Trophoblast cell (in vitro differentiated cells and primary cell): ENCODE results near the gene SF3B2.

Source experiments
- DNase-seq, 2 donors: peaks; one replicate each; pipeline ENCODE4 v3.0.0-alpha.2; 2016
- H2AFZ ChIP-seq: 2 replicates; pipeline ENCODE4 v1.6.1; 2013; ENCODE audit warnings: low read length, moderate library complexity, mild to moderate bottlenecking; ENCODE audit not compliant: insufficient read depth, poor library complexity
- H2AK5ac ChIP-seq: 2 replicates; pipeline ENCODE4 v1.6.1; 2013; ENCODE audit warnings: mild to moderate bottlenecking, low read length
- H2BK120ac ChIP-seq: 2 replicates; pipeline ENCODE4 v1.6.1; 2013; ENCODE audit warnings: low read length, mild to moderate bottlenecking, moderate library complexity; ENCODE audit not compliant: insufficient read depth, poor library complexity
- H2BK12ac ChIP-seq: 2 replicates; pipeline ENCODE4 v1.6.1; 2013; ENCODE audit warnings: mild to moderate bottlenecking, low read length, moderate library complexity
- H2BK5ac ChIP-seq: 2 replicates; pipeline ENCODE4 v1.6.1; 2013; ENCODE audit warnings: low read length, low read depth, moderate library complexity, mild to moderate bottlenecking; ENCODE audit not compliant: poor library complexity
- H3K14ac ChIP-seq: 2 replicates; pipeline ENCODE4 v1.6.1; 2013; ENCODE audit warnings: mild to moderate bottlenecking, low read length
- H3K18ac ChIP-seq: 2 replicates; pipeline ENCODE4 v1.6.1; 2013; ENCODE audit warnings: mild to moderate bottlenecking, low read length
- H3K23ac ChIP-seq: 2 replicates; pipeline ENCODE4 v1.6.1; 2013; ENCODE audit warnings: low read length
- H3K27ac ChIP-seq: 2 replicates; pipeline ENCODE4 v1.5.1; 2013; ENCODE audit warnings: low read depth, mild to moderate bottlenecking, inconsistent platforms, low read length, moderate library complexity
- H3K27me3 ChIP-seq: 2 replicates; pipeline ENCODE4 v1.6.1; 2013; ENCODE audit warnings: inconsistent platforms, mild to moderate bottlenecking, low read length, moderate library complexity; ENCODE audit not compliant: insufficient read depth
- H3K36me3 ChIP-seq, 2 experiments: 1 replicate in 1 of 2; 2 replicates in 1 of 2; pipeline ENCODE4 v1.6.1; 2013; ENCODE audit warnings: low read length in 2 of 2, mild to moderate bottlenecking in 2 of 2, moderate library complexity in 1 of 2; ENCODE audit not compliant: insufficient read depth in 2 of 2, control insufficient read depth in 1 of 2
- H3K4ac ChIP-seq: 2 replicates; pipeline ENCODE4 v1.6.1; 2013; ENCODE audit warnings: low read depth, mild to moderate bottlenecking, low read length, moderate library complexity
- H3K4me1 ChIP-seq, 2 experiments: 1 replicate in 1 of 2; 2 replicates in 1 of 2; pipeline ENCODE4 v1.6.1; 2013; ENCODE audit warnings: low read length in 2 of 2, mild to moderate bottlenecking in 2 of 2, moderate library complexity in 1 of 2; ENCODE audit not compliant: insufficient read depth in 2 of 2, control insufficient read depth in 1 of 2
- H3K4me2 ChIP-seq: 2 replicates; pipeline ENCODE4 v1.6.1; 2013; ENCODE audit warnings: inconsistent platforms, mild to moderate bottlenecking, low read length, moderate library complexity
- H3K4me3 ChIP-seq: 2 replicates; pipeline ENCODE4 v1.5.1; 2013; ENCODE audit warnings: mild to moderate bottlenecking, low read depth, low read length, inconsistent platforms
- H3K79me1 ChIP-seq: one replicate; pipeline ENCODE4 v1.6.1; 2013; ENCODE audit warnings: low read length
- H3K79me2 ChIP-seq: 2 replicates; pipeline ENCODE4 v1.6.1; 2013; ENCODE audit warnings: low read length, mild to moderate bottlenecking; ENCODE audit not compliant: control insufficient read depth, insufficient read depth, poor library complexity
- H3K9ac ChIP-seq: 2 replicates; pipeline ENCODE4 v1.6.1; 2013; ENCODE audit warnings: mild to moderate bottlenecking, low read length
- H3K9me3 ChIP-seq: 2 replicates; pipeline ENCODE4 v1.6.1; 2013; ENCODE audit warnings: low read depth, mild to moderate bottlenecking, control low read depth, inconsistent platforms, low read length; ENCODE audit not compliant: insufficient read depth
- H4K12ac ChIP-seq: 2 replicates; pipeline ENCODE4 v1.6.1; 2013; ENCODE audit warnings: low read depth, mild to moderate bottlenecking, low read length, moderate library complexity
- H4K8ac ChIP-seq: 2 replicates; pipeline ENCODE4 v1.6.1; 2013; ENCODE audit warnings: low read depth, mild to moderate bottlenecking, low read length, moderate library complexity
- H4K91ac ChIP-seq: one replicate; pipeline ENCODE4 v1.6.1; 2013; ENCODE audit warnings: low read depth, mild to moderate bottlenecking, low read length, moderate library complexity
- WGBS: extraction: QIAGEN DNeasy Blood & Tissue Kit; methylation state at CpG from one replicate; pipeline ENCODE4 v1.1.7; 2013; ENCODE audit warnings: missing lambda C conversion rate; ENCODE audit not compliant: insufficient read length, insufficient coverage; ENCODE audit errors: extremely low coverage; 5-methylcytosine and 5-hydroxymethylcytosine counted together

The SF3B2 gene

GRCh38 chr11:66082946-66083698 is 31.0 kb downstream of the SF3B2 start:
- peaks cover 6 to 16% of the 10 kb centered on the region in 2 experiments for H3K4me1 ChIP-seq
- peaks cover 2% of the 10 kb centered on the region for H3K79me2 ChIP-seq
- H3K36me3 ChIP-seq, result no peaks in the 10 kb centered on the region
- H2AFZ ChIP-seq, result no peak overlapping the region
- no peak overlapping the region for H4K91ac ChIP-seq
- no peaks in the 10 kb centered on the region for H3K9me3 ChIP-seq
- no peak overlapping the region for H4K12ac ChIP-seq
- H3K4me3 ChIP-seq, result no peak overlapping the region
- no peak overlapping the region for H3K4me2 ChIP-seq
- DNase-seq, result no peak
- H3K18ac ChIP-seq, result no peak overlapping the region
- H2BK12ac ChIP-seq, result no peak overlapping the region
- H3K23ac ChIP-seq, result no peak overlapping the region
- H3K4ac ChIP-seq, result peak overlapping the region; percentile 14
- no peak overlapping the region for H3K9ac ChIP-seq
- H4K8ac ChIP-seq, result no peak overlapping the region
- no peaks in the 10 kb centered on the region for H3K27me3 ChIP-seq
- H3K14ac ChIP-seq, result no peak overlapping the region
- H2BK5ac ChIP-seq, result no peak overlapping the region
- H3K27ac ChIP-seq, result no peak overlapping the region
- WGBS, result no CpG with 5 or more reads among the region's 4 CpGs
- no peak overlapping the region for H2AK5ac ChIP-seq
- H2BK120ac ChIP-seq, result no peak overlapping the region
- H3K79me1 ChIP-seq, result peaks cover 7% of the 10 kb centered on the region

GRCh38 chr11:66083767-66084166 is 31.6 kb downstream of the SF3B2 start:
- Histone ChIP-seq H2BK5ac (no peak overlapping the region), H3K79me1 (peaks cover 7% of the 10 kb centered on the region), H3K27ac (no peak overlapping the region), H3K9ac (no peak overlapping the region), H3K4ac (peak overlapping the region; percentile 2), H3K9me3 (no peaks in the 10 kb centered on the region), H3K27me3 (no peaks in the 10 kb centered on the region), H3K4me2 (no peak overlapping the region), H4K12ac (no peak overlapping the region), H3K4me3 (no peak overlapping the region), H4K8ac (no peak overlapping the region), H3K14ac (no peak overlapping the region), H3K79me2 (peaks cover 2% of the 10 kb centered on the region), H2BK12ac (no peak overlapping the region), H2AFZ (no peak overlapping the region), H2AK5ac (no peak overlapping the region), H3K4me1 (peaks cover 6 to 14% of the 10 kb centered on the region in 2 experiments), H4K91ac (no peak overlapping the region), H2BK120ac (no peak overlapping the region), H3K18ac (peak overlapping the region; percentile 21), H3K23ac (no peak overlapping the region), H3K36me3 (no peaks in the 10 kb centered on the region)
- WGBS, result no CpG with 5 or more reads among the region's 3 CpGs
- no peak for DNase-seq

- Histone ChIP-seq H2BK12ac (no peak overlapping the region), H2BK120ac (no peak overlapping the region), H3K4me2 (no peak overlapping the region), H3K36me3 (no peaks in the 10 kb centered on the region), H4K8ac (no peak overlapping the region), H2AK5ac (no peak overlapping the region), H3K27me3 (no peaks in the 10 kb centered on the region), H3K14ac (no peak overlapping the region), H3K4me1 (peaks cover 6 to 12% of the 10 kb centered on the region in 2 experiments), H3K9ac (no peak overlapping the region), H3K23ac (no peak overlapping the region), H3K79me2 (peaks cover 2% of the 10 kb centered on the region), H3K4me3 (no peak overlapping the region), H4K12ac (no peak overlapping the region), H3K79me1 (peaks cover 7% of the 10 kb centered on the region), H3K9me3 (no peaks in the 10 kb centered on the region), H3K27ac (no peak overlapping the region), H3K18ac (no peak overlapping the region), H4K91ac (no peak overlapping the region), H2BK5ac (no peak overlapping the region), H3K4ac (no peak overlapping the region), H2AFZ (no peak overlapping the region)
- WGBS, result no CpG with 5 or more reads among the region's 3 CpGs
- DNase-seq, result no peak
Observed at GRCh38 chr11:66084821-66085475, 32.8 kb downstream of the SF3B2 start.

GRCh38 chr11:66087148-66087908 is 35.2 kb downstream of the SF3B2 start:
- no peak overlapping the region for H2BK12ac ChIP-seq
- no peaks in the 10 kb centered on the region for H3K9me3 ChIP-seq
- no peak overlapping the region for H4K12ac ChIP-seq
- no peak overlapping the region for H4K91ac ChIP-seq
- H3K14ac ChIP-seq, result no peak overlapping the region
- H3K4me1 ChIP-seq, result no peaks in the 10 kb centered on the region
- no peak overlapping the region for H3K4me3 ChIP-seq
- no peak overlapping the region for H3K9ac ChIP-seq
- no peak overlapping the region for H2BK5ac ChIP-seq
- DNase-seq, result no peak
- H3K27me3 ChIP-seq, result no peaks in the 10 kb centered on the region
- no peak overlapping the region for H2BK120ac ChIP-seq
- H3K79me2 ChIP-seq, result no peaks in the 10 kb centered on the region
- H3K23ac ChIP-seq, result no peak overlapping the region
- H3K27ac ChIP-seq, result no peak overlapping the region
- no peak overlapping the region for H2AK5ac ChIP-seq
- WGBS, result no CpG with 5 or more reads among the region's 9 CpGs
- no peak overlapping the region for H2AFZ ChIP-seq
- H3K18ac ChIP-seq, result no peak overlapping the region
- H3K4me2 ChIP-seq, result no peak overlapping the region
- no peak overlapping the region for H4K8ac ChIP-seq
- peaks cover 3% of the 10 kb centered on the region for H3K79me1 ChIP-seq
- H3K4ac ChIP-seq, result no peak overlapping the region
- peaks cover 0 to 3% of the 10 kb centered on the region in 2 experiments for H3K36me3 ChIP-seq
